H1 (cell line): Measurements from ENCODE around the gene UBE2O. TPM values are rescaled to one million over a fixed set of nuclear protein-coding genes. Genes with fewer than 3 reads are reported as not detected.

Source experiments
- ASH2L ChIP-seq: fragments of 200-600, 300-600 bp; sonication (generic); IDR thresholded peaks from one replicate; pipeline ENCODE4 v1.7.1; 2017; ENCODE audit warnings: low read length
- GTF2F1 ChIP-seq: IDR thresholded peaks from 2 replicates; pipeline ENCODE4 v1.6.1; 2012; ENCODE audit warnings: low read depth, low read length, improper control_type of control experiment, borderline replicate concordance
- JUN ChIP-seq: IDR thresholded peaks from 2 replicates; pipeline ENCODE4 v1.6.1; 2011; ENCODE audit warnings: low read depth, mild to moderate bottlenecking, improper control_type of control experiment, low read length
- KDM5A ChIP-seq: fragments of 200-600 bp; IDR thresholded peaks from 2 replicates; pipeline ENCODE4 v1.7.1; 2012; ENCODE audit warnings: mild to moderate bottlenecking, low read length, inconsistent platforms, mixed read lengths
- TAF1 ChIP-seq: IDR thresholded peaks from 2 replicates; pipeline ENCODE4 v1.6.1; 2011; ENCODE audit warnings: mild to moderate bottlenecking, low read depth, low read length
- polyA plus RNA-seq, 7 experiments: library from polyadenylated mRNA; depleted of rRNA in 3 of 7; stranded (reverse) in 5 of 7; unstranded in 2 of 7; fragments of >200 nt in 5 of 7; fragments of 200-250 nt in 2 of 7; gene quantifications; 1 replicate in 5 of 7; 2 replicates in 1 of 7; 4 replicates in 1 of 7; pipeline versions ENCODE4 v1.2.1 to v1.2.3, GENCODE V29; 2011 to 2013; ENCODE audit warnings: missing spikeins in 2 of 7, mixed read lengths in 2 of 7
- total RNA-seq: library from RNA; stranded (reverse); fragmentation: NEBNext Ultra II Directional; extraction: Animal tissue kit (Norgen Biotek cat#: 25700); gene quantifications from 2 replicates; pipeline ENCODE4 v1.2.1, GENCODE V29; 2021

Gene UBE2O
- total and polyA plus RNA-seq, 2 of the 8 experiments (the other 6 are each of a cell fraction or from before 2014, with no cell fraction given): 24.4 to 63.0 TPM

GRCh38 chr17:76405967-76406647, 46.8 kb downstream of the UBE2O start (continued):
- TF ChIP-seq GTF2F1: no peak
- TF ChIP-seq KDM5A: no peak
- no peak for TF ChIP-seq JUN
- TF ChIP-seq ASH2L: no peak
- no peak for TF ChIP-seq TAF1
